ELF-1 (cell line): Measurements from ENCODE around the gene RNMT.
A peak's percentile ranks its signal among the peaks of the same experiment; 100 is the strongest.

Experiments used
- DNase-seq: peaks from one replicate; pipeline ENCODE4 v3.0.0-alpha.2; 2016; ENCODE audit warnings: low read depth, low spot score

The RNMT gene

DNA sequence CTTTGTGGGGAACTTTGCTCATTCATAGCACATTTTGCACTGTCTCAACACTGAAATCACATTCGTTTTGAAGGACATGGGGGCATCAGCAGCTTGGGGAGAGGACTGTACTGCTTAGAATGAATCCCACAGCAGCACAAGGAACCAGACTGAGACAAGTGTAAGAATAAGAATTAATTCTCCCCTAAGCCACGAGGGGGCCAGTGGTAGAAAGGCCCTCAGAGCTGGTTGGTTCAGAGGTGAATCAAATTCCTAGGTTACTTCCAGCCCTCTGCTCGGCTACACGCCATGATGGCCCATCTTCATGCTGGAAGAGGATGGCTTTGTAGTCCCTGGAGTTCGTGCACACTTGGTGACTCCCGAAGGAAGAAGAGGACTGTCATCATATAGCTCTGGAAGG is 85.5 kb downstream of the RNMT start:
- peak; percentile 50 for DNase-seq

DNA sequence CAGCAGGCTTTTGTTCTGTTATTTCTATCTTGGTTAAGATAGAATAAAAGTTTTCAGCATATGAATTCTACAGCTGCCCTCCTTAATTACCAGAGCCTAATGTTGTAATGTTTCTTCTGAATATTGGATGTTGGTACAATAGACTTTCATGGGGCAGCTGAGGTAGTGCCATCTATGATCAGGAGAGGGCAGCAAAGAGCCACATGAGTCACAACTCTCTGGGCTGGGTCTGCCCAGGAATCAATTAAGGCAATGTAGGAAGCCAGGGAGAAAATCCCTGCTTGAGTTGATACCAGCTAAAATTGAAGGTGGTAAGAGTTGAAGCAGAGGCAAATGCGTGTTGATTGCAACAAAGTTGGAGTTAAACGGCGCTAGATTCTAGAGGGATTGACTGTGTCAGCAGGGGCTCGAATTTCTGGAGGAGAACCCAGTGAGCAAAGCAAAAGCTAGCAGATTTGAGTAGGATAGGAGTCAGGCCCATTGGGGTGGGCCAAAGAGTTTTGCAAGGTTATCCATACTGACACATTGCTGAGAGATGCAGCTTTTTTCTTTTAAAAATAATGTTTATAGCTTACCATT is 86.9 kb downstream of the RNMT start:
- peak; percentile 71 for DNase-seq
